OCI-LY1 (cell line): ENCODE results near the gene SRRM5.

Experiments
- H2AFZ ChIP-seq: fragments of 200-600 bp; sonication (generic), shearing (Covaris generic); 2 replicates; pipeline ENCODE4 v1.6.0; 2014; ENCODE audit warnings: antibody characterized with exemption, mild to moderate bottlenecking, low read length
- H3F3A ChIP-seq: fragments of 200-600 bp; sonication (generic), shearing (Covaris generic); 2 replicates; pipeline ENCODE4 v1.6.0; 2014; ENCODE audit warnings: mild to moderate bottlenecking, antibody characterized with exemption, low read length, moderate library complexity; ENCODE audit not compliant: insufficient read depth
- H3K27ac ChIP-seq: fragments of 200-600 bp; sonication (generic); 2 replicates; pipeline ENCODE4 v1.5.1; 2014; ENCODE audit warnings: low read length, mixed run types, mild to moderate bottlenecking, low read depth; ENCODE audit not compliant: poor library complexity, severe bottlenecking
- H3K27me3 ChIP-seq: fragments of 200-600 bp; sonication (generic); 2 replicates; pipeline ENCODE4 v1.6.0; 2014; ENCODE audit warnings: antibody characterized with exemption, mild to moderate bottlenecking, low read length, moderate library complexity; ENCODE audit not compliant: insufficient read depth
- H3K36me3 ChIP-seq: fragments of 200-600 bp; sonication (generic); 2 replicates; pipeline ENCODE4 v1.6.1; 2014; ENCODE audit warnings: mild to moderate bottlenecking, antibody characterized with exemption, low read length, moderate library complexity, mixed read lengths; ENCODE audit not compliant: insufficient read depth
- H3K4me1 ChIP-seq: fragments of 200-600 bp; sonication (generic); 2 replicates; pipeline ENCODE4 v1.5.1; 2014; ENCODE audit warnings: mild to moderate bottlenecking, low read length, moderate library complexity; ENCODE audit not compliant: insufficient read depth, severe bottlenecking
- H3K4me2 ChIP-seq: fragments of 200-600 bp; sonication (generic), shearing (Covaris generic); 2 replicates; pipeline ENCODE4 v1.6.1; 2014; ENCODE audit warnings: low read length
- H3K4me3 ChIP-seq: fragments of 200-600 bp; sonication (generic); 2 replicates; pipeline ENCODE4 v1.5.1; 2014; ENCODE audit warnings: low read length, low read depth, mild to moderate bottlenecking, mixed read lengths; ENCODE audit not compliant: poor library complexity, severe bottlenecking
- H3K79me2 ChIP-seq: fragments of 200-600 bp; shearing (Covaris generic); 2 replicates; pipeline ENCODE4 v1.6.1; 2016; ENCODE audit warnings: mixed run types, low read length, mixed read lengths; ENCODE audit not compliant: insufficient read depth
- H3K9ac ChIP-seq: fragments of 200-600 bp; sonication (generic), shearing (Covaris generic); 2 replicates; pipeline ENCODE4 v1.6.1; 2014; ENCODE audit warnings: mild to moderate bottlenecking, low read length, mixed read lengths
- H3K9me2 ChIP-seq: fragments of 200-600 bp; sonication (generic), shearing (Covaris generic); 2 replicates; pipeline ENCODE4 v1.6.1; 2014; ENCODE audit warnings: low read depth, mild to moderate bottlenecking, low read length, mixed read lengths
- H3K9me3 ChIP-seq: fragments of 200-600 bp; shearing (Covaris generic); 2 replicates; pipeline ENCODE4 v1.6.1; 2014; ENCODE audit warnings: low read length, mixed read lengths
- H4K20me1 ChIP-seq: fragments of 200-600 bp; sonication (generic), shearing (Covaris generic); 2 replicates; pipeline ENCODE4 v1.6.0; 2016; ENCODE audit warnings: mild to moderate bottlenecking, low read length; ENCODE audit not compliant: insufficient read depth
- EZH2 ChIP-seq: fragments of 200-600 bp; sonication (generic), shearing (Covaris generic); IDR thresholded peaks from 2 replicates; pipeline ENCODE4 v1.8.0; 2017; ENCODE audit warnings: borderline replicate concordance, mixed run types, mild to moderate bottlenecking, antibody characterized with exemption, low read length, moderate library complexity, mixed read lengths
- TF ChIP-seq, protein P1 (sequence below): fragments of 200-600 bp; sonication (generic), shearing (Covaris generic); IDR thresholded peaks from 2 replicates; pipeline ENCODE4 v1.5.1; 2017; ENCODE audit warnings: mild to moderate bottlenecking, antibody characterized with exemption, low read length, moderate library complexity, mixed read lengths

The SRRM5 gene

GRCh38 chr19:43626838-43627237, 14.9 kb downstream of the SRRM5 start:
- Histone ChIP-seq H4K20me1 (no peaks in the 10 kb centered on the region), H3K9me3 (no peaks in the 10 kb centered on the region), H3K4me3 (no peak overlapping the region), H3K27me3 (0 out of 2 replicates have a peak, but pooled peaks cover 5% of the 10 kb centered on the region), H3K9me2 (no peaks in the 10 kb centered on the region), H3K4me1 (no peaks in the 10 kb centered on the region), H2AFZ (no peak overlapping the region), H3K79me2 (no peaks in the 10 kb centered on the region), H3K4me2 (no peak overlapping the region), H3K27ac (no peak overlapping the region), H3K9ac (no peak overlapping the region), H3K36me3 (no peaks in the 10 kb centered on the region), H3F3A (peaks cover 1% of the 10 kb centered on the region; the same call in 1 of the 2 replicates)
- TF ChIP-seq EZH2 = no peak

GRCh38 chr19:43628646-43629326, 16.9 kb downstream of the SRRM5 start:
- Histone ChIP-seq H3K27ac (no peak overlapping the region), H3K9me3 (no peaks in the 10 kb centered on the region), H4K20me1 (no peaks in the 10 kb centered on the region), H2AFZ (no peak overlapping the region), H3K4me1 (no peaks in the 10 kb centered on the region), H3K79me2 (no peaks in the 10 kb centered on the region), H3F3A (no peaks in the 10 kb centered on the region), H3K27me3 (0 out of 2 replicates have a peak, but pooled peaks cover 6% of the 10 kb centered on the region), H3K9me2 (no peaks in the 10 kb centered on the region), H3K4me2 (no peak overlapping the region), H3K36me3 (no peaks in the 10 kb centered on the region), H3K9ac (no peak overlapping the region), H3K4me3 (no peak overlapping the region)
- no peak for TF ChIP-seq EZH2
- TF ChIP-seq, protein P1, sequence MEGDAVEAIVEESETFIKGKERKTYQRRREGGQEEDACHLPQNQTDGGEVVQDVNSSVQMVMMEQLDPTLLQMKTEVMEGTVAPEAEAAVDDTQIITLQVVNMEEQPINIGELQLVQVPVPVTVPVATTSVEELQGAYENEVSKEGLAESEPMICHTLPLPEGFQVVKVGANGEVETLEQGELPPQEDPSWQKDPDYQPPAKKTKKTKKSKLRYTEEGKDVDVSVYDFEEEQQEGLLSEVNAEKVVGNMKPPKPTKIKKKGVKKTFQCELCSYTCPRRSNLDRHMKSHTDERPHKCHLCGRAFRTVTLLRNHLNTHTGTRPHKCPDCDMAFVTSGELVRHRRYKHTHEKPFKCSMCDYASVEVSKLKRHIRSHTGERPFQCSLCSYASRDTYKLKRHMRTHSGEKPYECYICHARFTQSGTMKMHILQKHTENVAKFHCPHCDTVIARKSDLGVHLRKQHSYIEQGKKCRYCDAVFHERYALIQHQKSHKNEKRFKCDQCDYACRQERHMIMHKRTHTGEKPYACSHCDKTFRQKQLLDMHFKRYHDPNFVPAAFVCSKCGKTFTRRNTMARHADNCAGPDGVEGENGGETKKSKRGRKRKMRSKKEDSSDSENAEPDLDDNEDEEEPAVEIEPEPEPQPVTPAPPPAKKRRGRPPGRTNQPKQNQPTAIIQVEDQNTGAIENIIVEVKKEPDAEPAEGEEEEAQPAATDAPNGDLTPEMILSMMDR = no peak

DNA sequence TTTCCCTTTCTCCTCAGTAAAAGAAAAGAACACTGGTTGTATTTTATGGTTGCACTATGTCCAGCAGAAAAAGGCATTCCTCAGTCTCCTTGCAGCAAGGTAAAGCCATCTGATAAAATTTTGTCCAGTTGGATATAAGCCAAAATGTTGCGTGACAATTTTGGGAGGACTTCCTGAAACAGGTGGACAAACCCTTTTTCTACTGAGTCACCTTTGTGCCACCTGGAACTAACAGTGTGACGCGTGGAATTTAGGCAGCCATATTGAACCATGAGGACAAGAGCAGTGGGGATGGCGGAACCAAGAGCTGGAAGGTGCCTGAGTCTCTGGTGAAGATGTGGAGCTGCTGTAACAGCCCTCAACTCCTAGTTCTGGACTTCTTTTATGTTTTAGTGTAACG, 19.6 kb downstream of the SRRM5 start:
- no peak for TF ChIP-seq EZH2
- TF ChIP-seq, protein P1 = no peak
- 0 out of 2 replicates have a peak, but pooled peaks cover 6% of the 10 kb centered on the region for H3K27me3 ChIP-seq

DNA sequence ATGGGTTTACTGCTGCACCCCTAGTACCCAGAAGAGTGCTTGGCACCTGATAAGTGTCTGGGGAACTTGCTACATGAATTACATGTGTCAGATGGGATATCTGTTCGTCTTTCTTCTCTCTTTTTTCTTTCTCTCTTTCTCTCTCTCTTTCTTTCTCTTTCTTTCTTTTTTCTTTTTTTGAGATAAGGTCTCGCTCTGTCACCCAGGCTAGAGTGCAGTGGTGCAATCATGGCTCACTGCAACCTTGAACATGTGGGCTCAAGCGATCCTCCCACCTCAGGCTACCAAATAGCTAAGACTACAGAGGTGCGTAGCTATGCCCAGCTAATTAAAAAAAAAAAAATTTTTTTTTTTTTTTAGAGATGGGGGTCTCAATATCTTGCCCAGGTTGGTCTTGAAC, 21.6 kb downstream of the SRRM5 start:
- Histone ChIP-seq H4K20me1 (no peaks in the 10 kb centered on the region), H3F3A (no peaks in the 10 kb centered on the region), H3K9me2 (no peaks in the 10 kb centered on the region), H3K9ac (no peak overlapping the region), H3K79me2 (no peaks in the 10 kb centered on the region), H3K4me2 (no peak overlapping the region), H3K4me1 (no peaks in the 10 kb centered on the region), H3K36me3 (no peaks in the 10 kb centered on the region), H3K9me3 (no peaks in the 10 kb centered on the region), H3K27me3 (0 out of 2 replicates have a peak, but pooled peaks cover 9% of the 10 kb centered on the region), H3K27ac (no peak overlapping the region), H2AFZ (no peak overlapping the region), H3K4me3 (no peak overlapping the region)
- TF ChIP-seq EZH2 = no peak
- TF ChIP-seq, protein P1 = no peak

More for the DNA sequence above, 19.6 kb downstream of the SRRM5 start:
- no peaks in the 10 kb centered on the region for H3K79me2 ChIP-seq
- no peak overlapping the region for H2AFZ ChIP-seq
- no peaks in the 10 kb centered on the region for H4K20me1 ChIP-seq
- H3K9me2 ChIP-seq = no peaks in the 10 kb centered on the region
- H3K4me3 ChIP-seq = no peak overlapping the region
- no peaks in the 10 kb centered on the region for H3F3A ChIP-seq
- H3K9me3 ChIP-seq = no peaks in the 10 kb centered on the region
- no peak overlapping the region for H3K4me2 ChIP-seq
- H3K9ac ChIP-seq = no peak overlapping the region
- no peaks in the 10 kb centered on the region for H3K4me1 ChIP-seq
- H3K36me3 ChIP-seq = no peaks in the 10 kb centered on the region
- H3K27ac ChIP-seq = no peak overlapping the region
